C4-2B (cell line): Measurements from ENCODE around the gene YBX3.

ENCODE experiments used
- CTCF ChIP-seq: fragments of 450-650 bp; conservative IDR thresholded peaks from 2 replicates; pipeline ENCODE4 v1.5.1; 2017; ENCODE audit warnings: mild to moderate bottlenecking
- ZFX ChIP-seq: fragments of 450-650 bp; IDR thresholded peaks from 2 replicates; pipeline ENCODE4 v1.6.1; 2017

GRCh38 chr12:10719482-10719881 lies 3.6 kb downstream of the YBX3 start:
- no peak for TF ChIP-seq CTCF
- TF ChIP-seq ZFX, result no peak
